Transverse colon (tissue), 4 donors: ENCODE measurements around the gene ZNF438.

Source experiments
- EP300 ChIP-seq: sonication (generic); formaldehyde crosslinking; IDR thresholded peaks from one replicate; pipeline ENCODE4 v1.6.1; 2017; ENCODE audit warnings: antibody characterized with exemption, low read depth
- POLR2A ChIP-seq: fragments of 450-650 bp; IDR thresholded peaks from one replicate; pipeline ENCODE4 v1.6.1; 2016; ENCODE audit warnings: antibody characterized with exemption, mild to moderate bottlenecking, moderate library complexity
- POLR2AphosphoS5 ChIP-seq, 3 donors: sonication (generic); formaldehyde crosslinking; IDR thresholded peaks; one replicate each; pipeline ENCODE4 v1.6.1; 2016; ENCODE audit warnings: antibody characterized with exemption in 3 of 3
- TF ChIP-seq, protein P1 (sequence below), 5 experiments: fragments of 200-600 bp in 3 of 5; fragments of 450-650 bp in 2 of 5; sonication (generic) in 3 of 5; IDR thresholded peaks; 1 replicate in 2 of 5; 2 replicates in 3 of 5; pipeline ENCODE4 v1.5.1; 2016 to 2017; ENCODE audit warnings: antibody characterized with exemption in 5 of 5, inconsistent platforms in 3 of 5, mild to moderate bottlenecking in 2 of 5, moderate library complexity in 1 of 5

DNA sequence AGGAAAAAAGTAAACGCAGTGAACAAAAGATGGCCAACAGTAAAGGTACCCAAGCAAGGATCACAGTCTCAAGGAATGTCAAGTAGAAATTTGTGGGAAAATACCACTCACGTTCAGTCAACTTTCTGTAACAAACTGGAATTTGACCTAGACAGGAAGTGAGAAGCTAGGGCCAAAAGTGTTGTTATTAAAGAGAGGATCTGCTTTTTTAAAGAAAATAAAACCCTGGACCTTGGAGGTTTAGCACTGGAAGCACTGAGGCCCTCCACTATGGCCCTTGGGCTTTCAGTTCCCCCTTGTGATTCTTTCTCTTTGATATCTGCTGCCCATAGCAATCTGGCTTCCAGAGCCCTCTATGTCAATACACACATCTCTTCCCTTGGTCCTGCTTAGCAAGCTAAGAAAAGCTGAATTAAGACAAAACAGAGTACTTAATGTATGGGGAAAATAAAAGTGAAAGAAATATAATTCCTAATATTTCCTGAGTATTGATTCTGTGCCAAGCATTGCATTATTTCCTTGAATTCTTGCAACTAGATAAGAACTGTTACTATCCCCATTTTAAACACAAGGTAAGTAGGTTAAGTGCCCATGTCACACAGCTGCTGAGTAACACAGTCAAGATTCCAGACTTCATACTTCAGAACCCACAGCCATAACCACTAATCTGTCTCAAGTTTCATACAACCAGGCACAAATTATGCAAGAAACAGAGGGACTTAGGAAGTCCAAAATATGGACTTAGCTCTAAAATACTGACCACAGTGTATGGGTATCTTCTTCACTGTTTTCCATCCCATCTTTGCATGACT lies 2.6 kb upstream of the ZNF438 start:
- TF ChIP-seq, protein P1, sequence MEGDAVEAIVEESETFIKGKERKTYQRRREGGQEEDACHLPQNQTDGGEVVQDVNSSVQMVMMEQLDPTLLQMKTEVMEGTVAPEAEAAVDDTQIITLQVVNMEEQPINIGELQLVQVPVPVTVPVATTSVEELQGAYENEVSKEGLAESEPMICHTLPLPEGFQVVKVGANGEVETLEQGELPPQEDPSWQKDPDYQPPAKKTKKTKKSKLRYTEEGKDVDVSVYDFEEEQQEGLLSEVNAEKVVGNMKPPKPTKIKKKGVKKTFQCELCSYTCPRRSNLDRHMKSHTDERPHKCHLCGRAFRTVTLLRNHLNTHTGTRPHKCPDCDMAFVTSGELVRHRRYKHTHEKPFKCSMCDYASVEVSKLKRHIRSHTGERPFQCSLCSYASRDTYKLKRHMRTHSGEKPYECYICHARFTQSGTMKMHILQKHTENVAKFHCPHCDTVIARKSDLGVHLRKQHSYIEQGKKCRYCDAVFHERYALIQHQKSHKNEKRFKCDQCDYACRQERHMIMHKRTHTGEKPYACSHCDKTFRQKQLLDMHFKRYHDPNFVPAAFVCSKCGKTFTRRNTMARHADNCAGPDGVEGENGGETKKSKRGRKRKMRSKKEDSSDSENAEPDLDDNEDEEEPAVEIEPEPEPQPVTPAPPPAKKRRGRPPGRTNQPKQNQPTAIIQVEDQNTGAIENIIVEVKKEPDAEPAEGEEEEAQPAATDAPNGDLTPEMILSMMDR (IDR thresholded peaks at IDR 0.05), result no peak
- TF ChIP-seq POLR2A (no peak), EP300 (no peak), POLR2AphosphoS5 (IDR thresholded peaks at IDR 0.05) (no peak)
